Activated CD8-positive, alpha-beta T cell treated with anti-CD3 and anti-CD28 coated beads for 36 hours (primary cell): ENCODE results near the gene LGALS12. TPM values are rescaled to one million over a fixed set of nuclear protein-coding genes. Genes with fewer than 3 reads are reported as not detected.

Source experiments
- ATAC-seq: fragments of 200-7000 bp; cut with Tn5 transposase; one replicate; pipeline ENCODE4 v1.10.0; 2021; ENCODE audit warnings: mild to moderate bottlenecking, moderate library complexity
- CTCF ChIA-PET: fragments of 350-600 bp; sonication (Branson Sonifier 250); formaldehyde crosslinking; loops from one replicate; lab custom pipeline; 2021; ENCODE audit warnings: antibody characterized with exemption; lab: Charles Lee
- POLR2A ChIA-PET: fragments of 350-600 bp; sonication (Branson Sonifier 250); formaldehyde crosslinking; loops from one replicate; lab custom pipeline; 2021; ENCODE audit warnings: antibody characterized with exemption; lab: Charles Lee
- DNase-seq: peaks from one replicate; pipeline ENCODE4 v3.0.0-alpha.2; 2020
- H3K27ac Mint-ChIP-seq: one replicate; pipeline ENCODE4 v1.8.0; 2021; ENCODE audit warnings: mild to moderate bottlenecking, mixed read lengths
- H3K27me3 Mint-ChIP-seq: one replicate; pipeline ENCODE4 v1.8.0; 2021; ENCODE audit warnings: mixed read lengths
- H3K36me3 Mint-ChIP-seq: one replicate; pipeline ENCODE4 v1.8.0; 2021; ENCODE audit warnings: low read depth, mixed read lengths
- H3K4me1 Mint-ChIP-seq: one replicate; pipeline ENCODE4 v1.8.0; 2021; ENCODE audit warnings: low read depth, mixed read lengths
- H3K4me3 Mint-ChIP-seq: one replicate; pipeline ENCODE4 v1.8.0; 2021; ENCODE audit warnings: mild to moderate bottlenecking, moderate library complexity, mixed read lengths
- H3K9me3 Mint-ChIP-seq: one replicate; pipeline ENCODE4 v1.8.0; 2021; ENCODE audit warnings: mixed read lengths
- CTCF ChIP-seq: fragments of 200-600 bp; IDR thresholded peaks from one replicate; pipeline ENCODE4 v1.8.0; 2022; ENCODE audit warnings: antibody characterized with exemption, mild to moderate bottlenecking
- intact Hi-C: fragments of 100-400 bp; cut with micrococcal nuclease; formaldehyde crosslinking; loops from one replicate; pipeline ENCODE4 v1.10.0; 2022
- total RNA-seq, 2 experiments: library from RNA; stranded (reverse); gene quantifications; one replicate each; pipeline ENCODE4 v1.2.3, GENCODE V29; 2021

LGALS12 gene
- total RNA-seq, 2 experiments from 2014 or later = not detected

- Mint-ChIP-seq H3K27ac (no peak overlapping the region), H3K4me3 (no peak overlapping the region), H3K9me3 (peaks cover 23% of the 10 kb centered on the region), H3K27me3 (peaks cover 1% of the 10 kb centered on the region), H3K4me1 (peaks cover 4% of the 10 kb centered on the region), H3K36me3 (peaks cover 3% of the 10 kb centered on the region)
- ATAC-seq (no peak), DNase-seq (no peak)
- no peak for TF ChIP-seq CTCF
- intact Hi-C loops = no loop called here
- CTCF ChIA-PET = no interaction called here
- POLR2A ChIA-PET = no interaction called here
Measured at GRCh38 chr11:63502252-63502820, 3.5 kb upstream of the LGALS12 start.

- ChIA-PET CTCF (no interaction called here), POLR2A (no interaction called here)
- H3K27me3 Mint-ChIP-seq = peaks cover 1% of the 10 kb centered on the region
- peaks cover 4% of the 10 kb centered on the region for H3K4me1 Mint-ChIP-seq
- intact Hi-C loops = no loop called here
- ATAC-seq = no peak
- H3K27ac Mint-ChIP-seq = no peak overlapping the region
- peaks cover 23% of the 10 kb centered on the region for H3K9me3 Mint-ChIP-seq
- H3K4me3 Mint-ChIP-seq = no peak overlapping the region
- TF ChIP-seq CTCF = no peak
- peaks cover 3% of the 10 kb centered on the region for H3K36me3 Mint-ChIP-seq
- DNase-seq = no peak
Measured at GRCh38 chr11:63503492-63503891, 2.4 kb upstream of the LGALS12 start.

- peaks cover 3% of the 10 kb centered on the region for H3K36me3 Mint-ChIP-seq
- no peak overlapping the region for H3K4me3 Mint-ChIP-seq
- H3K27ac Mint-ChIP-seq = no peak overlapping the region
- no peak for TF ChIP-seq CTCF
- ATAC-seq (no peak), DNase-seq (no peak)
- H3K4me1 Mint-ChIP-seq = peaks cover 4% of the 10 kb centered on the region
- intact Hi-C loops = no loop called here
- POLR2A ChIA-PET = no interaction called here
- peaks cover 21% of the 10 kb centered on the region for H3K9me3 Mint-ChIP-seq
- CTCF ChIA-PET = interaction anchor here (1.0 to 1.3 kb wide), 2 partner anchors 132 to 135 kb away, joined by 3 to 7 read pairs; no protein-coding TSS in a partner anchor
- H3K27me3 Mint-ChIP-seq = peaks cover 1% of the 10 kb centered on the region
Measured at GRCh38 chr11:63504054-63504453, 1.8 kb upstream of the LGALS12 start.

GRCh38 chr11:63504933-63505586 is 824 bp upstream of the LGALS12 start:
- no peaks in the 10 kb centered on the region for H3K27me3 Mint-ChIP-seq
- peaks cover 12% of the 10 kb centered on the region for H3K9me3 Mint-ChIP-seq
- DNase-seq (no peak), ATAC-seq (no peak)
- intact Hi-C loops = no loop called here
- peaks cover 3% of the 10 kb centered on the region for H3K36me3 Mint-ChIP-seq
- no peak for TF ChIP-seq CTCF
- no peak overlapping the region for H3K4me3 Mint-ChIP-seq
- H3K4me1 Mint-ChIP-seq = peaks cover 4% of the 10 kb centered on the region
- H3K27ac Mint-ChIP-seq = no peak overlapping the region
- POLR2A ChIA-PET = no interaction called here
- CTCF ChIA-PET = interaction anchor here (0.8 to 1.3 kb wide), 4 partner anchors 26 to 134 kb away, joined by 3 to 7 read pairs (median 4); no protein-coding TSS in a partner anchor

- intact Hi-C loops = no loop called here
- DNase-seq (no peak), ATAC-seq (no peak)
- CTCF ChIA-PET = interaction anchor here (1.4 to 1.9 kb wide), 3 partner anchors 24 to 132 kb away, joined by 3 to 7 read pairs (median 3); no protein-coding TSS in a partner anchor
- Mint-ChIP-seq H3K4me1 (peaks cover 4% of the 10 kb centered on the region), H3K4me3 (no peak overlapping the region), H3K27me3 (no peaks in the 10 kb centered on the region), H3K9me3 (peaks cover 1% of the 10 kb centered on the region), H3K27ac (no peak overlapping the region), H3K36me3 (no peaks in the 10 kb centered on the region)
- POLR2A ChIA-PET = no interaction called here
- TF ChIP-seq CTCF = no peak
Measured at GRCh38 chr11:63506876-63507275, 992 bp downstream of the LGALS12 start.
